Lung (tissue), 12 donors: ENCODE results near the gene SEC14L5. TPM values are rescaled to one million over a fixed set of nuclear protein-coding genes. Genes with fewer than 3 reads are reported as not detected.

Source experiments
- ATAC-seq: fragments of 200-7000 bp; cut with Tn5 transposase; one replicate; pipeline ENCODE4 v1.9.1; 2020; ENCODE audit warnings: moderate number of reproducible peaks; ENCODE audit not compliant: insufficient read depth, low FRiP score
- DNase-seq, 3 donors: peaks; one replicate each; pipeline ENCODE4 v3.0.0-alpha.2; 2013 to 2017
- H3K27ac ChIP-seq, 2 donors: one replicate each; pipeline ENCODE4 v1.5.1; 2013; ENCODE audit warnings: mild to moderate bottlenecking in 2 of 2, moderate library complexity in 2 of 2, control low read depth in 1 of 2, inconsistent platforms in 1 of 2, low read depth in 1 of 2, low read length in 1 of 2
- H3K27me3 ChIP-seq, 3 donors: one replicate each; pipeline ENCODE4 v1.5.1; 2013; ENCODE audit warnings: low read length in 2 of 3; ENCODE audit not compliant: control insufficient read depth in 3 of 3, insufficient read depth in 3 of 3
- H3K36me3 ChIP-seq, 4 donors: one replicate each; pipeline ENCODE4 v1.5.1; 2013; ENCODE audit warnings: low read length in 4 of 4, mild to moderate bottlenecking in 1 of 4, moderate library complexity in 1 of 4; ENCODE audit not compliant: control insufficient read depth in 4 of 4, insufficient read depth in 4 of 4
- H3K4me1 ChIP-seq, 5 donors: one replicate each; pipeline ENCODE4 v1.5.1; 2013; ENCODE audit warnings: low read length in 5 of 5, mild to moderate bottlenecking in 2 of 5, moderate library complexity in 1 of 5; ENCODE audit not compliant: control insufficient read depth in 5 of 5, insufficient read depth in 5 of 5
- H3K4me3 ChIP-seq: one replicate; pipeline ENCODE4 v1.5.1; 2013; ENCODE audit warnings: mild to moderate bottlenecking, control low read depth, moderate library complexity
- H3K9ac ChIP-seq, 2 donors: one replicate each; pipeline ENCODE4 v1.5.1; 2013; ENCODE audit warnings: low read length in 2 of 2, control low read depth in 1 of 2; ENCODE audit not compliant: insufficient read depth in 1 of 2
- H3K9me3 ChIP-seq, 4 donors: one replicate each; pipeline ENCODE4 v1.5.1; 2013; ENCODE audit warnings: low read length in 3 of 4, mild to moderate bottlenecking in 1 of 4, moderate library complexity in 1 of 4; ENCODE audit not compliant: control insufficient read depth in 4 of 4, insufficient read depth in 3 of 4
- WGBS, 2 donors: extraction: QIAGEN DNeasy Blood & Tissue Kit; methylation state at CpG; one replicate each; pipeline ENCODE4 v1.1.7; 2013; 5-methylcytosine and 5-hydroxymethylcytosine counted together
- polyA plus RNA-seq, 2 donors: library from polyadenylated mRNA; stranded (reverse); fragments of 200-250 nt; gene quantifications; one replicate each; pipeline ENCODE4 v1.2.1, GENCODE V29; 2013
- total RNA-seq, 2 donors: library from RNA; depleted of rRNA in 1 of 2; stranded (reverse); fragments of >200 nt in 1 of 2; gene quantifications; one replicate each; pipeline ENCODE4 v1.2.1, GENCODE V29; 2014 to 2021
- TF ChIP-seq, protein P1 (sequence below): IDR thresholded peaks from 2 replicates; pipeline ENCODE4 v1.5.1; 2012; ENCODE audit warnings: mild to moderate bottlenecking; ENCODE audit errors: control extremely low read depth, extremely low read depth
- donor health status: control.
- donor health status: control.
- donor health status: Bipolar disorder and iron deficiency.
- donor health status: healthy.
- donor health status: DM: yes; HTN: yes; CAD: no.

SEC14L5 gene
- total and polyA plus RNA-seq, 4 donors, result 0.10 to 0.98 (median 0.28) TPM

DNA sequence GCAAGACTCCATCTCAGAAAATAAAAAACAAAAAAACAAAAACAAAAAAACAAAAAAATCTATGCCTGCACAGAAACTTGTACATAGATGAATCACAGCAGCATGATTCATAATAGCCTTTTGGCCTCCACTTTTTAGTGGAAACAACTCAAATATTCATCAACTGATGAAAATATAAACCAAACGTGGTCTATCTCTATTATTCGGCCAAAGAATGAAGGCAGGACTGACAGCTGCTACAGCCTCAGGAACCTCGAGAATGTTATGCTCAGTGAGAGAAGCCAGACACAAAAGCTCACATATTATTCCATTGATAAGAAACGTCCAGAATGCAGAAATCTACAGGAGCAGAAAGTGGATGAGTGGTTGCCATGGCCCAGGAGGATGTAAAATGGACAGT, 41.0 kb upstream of the SEC14L5 start:
- Histone ChIP-seq H3K27me3 (no peaks in the 10 kb centered on the region), H3K4me3 (no peak overlapping the region), H3K27ac (no peak overlapping the region), H3K9ac (no peak overlapping the region), H3K4me1 (peaks cover 0 to 4% (median 0%) of the 10 kb centered on the region in 5 donors), H3K9me3 (peaks cover 0 to 1% (median 0%) of the 10 kb centered on the region in 4 donors), H3K36me3 (no peaks in the 10 kb centered on the region)
- TF ChIP-seq, protein P1, sequence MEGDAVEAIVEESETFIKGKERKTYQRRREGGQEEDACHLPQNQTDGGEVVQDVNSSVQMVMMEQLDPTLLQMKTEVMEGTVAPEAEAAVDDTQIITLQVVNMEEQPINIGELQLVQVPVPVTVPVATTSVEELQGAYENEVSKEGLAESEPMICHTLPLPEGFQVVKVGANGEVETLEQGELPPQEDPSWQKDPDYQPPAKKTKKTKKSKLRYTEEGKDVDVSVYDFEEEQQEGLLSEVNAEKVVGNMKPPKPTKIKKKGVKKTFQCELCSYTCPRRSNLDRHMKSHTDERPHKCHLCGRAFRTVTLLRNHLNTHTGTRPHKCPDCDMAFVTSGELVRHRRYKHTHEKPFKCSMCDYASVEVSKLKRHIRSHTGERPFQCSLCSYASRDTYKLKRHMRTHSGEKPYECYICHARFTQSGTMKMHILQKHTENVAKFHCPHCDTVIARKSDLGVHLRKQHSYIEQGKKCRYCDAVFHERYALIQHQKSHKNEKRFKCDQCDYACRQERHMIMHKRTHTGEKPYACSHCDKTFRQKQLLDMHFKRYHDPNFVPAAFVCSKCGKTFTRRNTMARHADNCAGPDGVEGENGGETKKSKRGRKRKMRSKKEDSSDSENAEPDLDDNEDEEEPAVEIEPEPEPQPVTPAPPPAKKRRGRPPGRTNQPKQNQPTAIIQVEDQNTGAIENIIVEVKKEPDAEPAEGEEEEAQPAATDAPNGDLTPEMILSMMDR, result no peak
- no peak for DNase-seq
- 52 to 63% methylated on average over 4 of the region's 4 CpGs for WGBS, 2 donors
- ATAC-seq, result no peak

DNA sequence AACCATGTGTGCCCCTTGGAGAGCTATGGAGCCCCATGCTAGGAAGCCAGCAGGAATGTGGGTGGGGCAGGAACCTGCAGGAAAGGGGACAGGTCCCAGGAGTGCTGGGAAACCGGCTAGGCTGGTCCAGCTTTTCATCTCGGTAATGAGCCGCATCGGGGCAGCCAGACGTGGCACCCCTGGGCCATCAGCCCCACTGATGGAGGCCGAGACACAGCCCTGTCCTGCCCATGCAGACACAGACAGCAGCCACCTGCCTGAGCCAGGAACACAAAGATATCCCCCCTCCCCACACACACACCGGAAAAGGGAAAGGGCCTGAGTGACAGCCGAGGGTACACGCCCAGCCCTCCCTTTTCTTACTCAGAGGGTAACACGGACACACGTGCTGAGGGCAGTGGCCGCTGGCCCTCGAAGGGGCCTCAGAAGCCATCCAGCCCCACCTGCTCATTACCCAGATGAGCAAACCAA, 39.3 kb upstream of the SEC14L5 start:
- WGBS, 2 donors, result 39 to 58% methylated on average over 13 of the region's 13 CpGs
- DNase-seq (peak; percentile 60 to 73 (median 72)), ATAC-seq (peak; percentile 28)
- TF ChIP-seq, protein P1, result no peak
- no peak overlapping the region for H3K9ac ChIP-seq
- no peaks in the 10 kb centered on the region for H3K36me3 ChIP-seq
- peaks cover 0 to 4% (median 0%) of the 10 kb centered on the region in 5 donors for H3K4me1 ChIP-seq
- H3K9me3 ChIP-seq, result peaks cover 0 to 1% (median 0%) of the 10 kb centered on the region in 4 donors
- H3K27me3 ChIP-seq, result no peaks in the 10 kb centered on the region
- no peak overlapping the region for H3K4me3 ChIP-seq
- H3K27ac ChIP-seq, result peak overlapping the region in 1 of 2 donors; percentile 72

GRCh38 chr16:4920826-4921225, 37.3 kb upstream of the SEC14L5 start:
- 80 to 86% methylated on average over 5 of the region's 5 CpGs for WGBS, 2 donors
- TF ChIP-seq, protein P1, result no peak
- Histone ChIP-seq H3K27me3 (no peaks in the 10 kb centered on the region), H3K4me1 (peaks cover 0 to 17% (median 0%) of the 10 kb centered on the region in 5 donors), H3K27ac (no peak overlapping the region), H3K4me3 (no peak overlapping the region), H3K9me3 (peaks cover 0 to 1% (median 0%) of the 10 kb centered on the region in 4 donors), H3K9ac (no peak overlapping the region), H3K36me3 (no peaks in the 10 kb centered on the region)
- no peak for DNase-seq
- no peak for ATAC-seq
